ENCODE results near the gene C3orf70.

DNA sequence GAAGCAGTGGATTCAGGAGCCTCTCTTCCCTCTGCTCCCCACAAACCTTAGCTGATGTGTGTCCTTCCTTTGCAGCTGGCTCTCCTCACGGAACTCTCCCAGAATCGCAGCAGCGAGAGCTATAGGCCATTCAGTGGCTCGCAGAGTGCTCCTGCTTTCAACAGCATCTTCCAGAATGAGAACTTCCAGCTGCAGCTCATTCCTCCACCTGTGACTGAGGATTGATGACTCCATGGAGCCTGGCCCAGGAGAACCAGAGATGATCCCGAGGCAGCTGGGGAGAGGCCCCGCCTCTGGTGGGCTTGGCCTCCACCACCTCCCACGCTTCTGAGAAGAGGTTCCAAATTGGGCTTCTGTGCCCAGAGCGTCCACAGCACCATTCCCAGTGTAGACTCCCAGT, 101.1 kb downstream of the C3orf70 start:
- no peak for TF ChIP-seq GATA2 (IDR thresholded peaks at IDR 0.05; ENCODE audit: low read depth, low read length)
- TF ChIP-seq GATA3 (IDR thresholded peaks at IDR 0.05; ENCODE audit: low read depth, low read length) = no peak

All from SH-SY5Y (cell line).